Dermis blood vessel endothelial cell (primary cell): Measurements from ENCODE around the gene CSH2. TPM values are rescaled to one million over a fixed set of nuclear protein-coding genes. Genes with fewer than 3 reads are reported as not detected.
A peak's percentile ranks its signal among the peaks of the same experiment; 100 is the strongest.

Experiments
- DNase-seq: peaks from one replicate; pipeline ENCODE4 v3.0.0; 2010
- total RNA-seq: library from RNA; depleted of rRNA; stranded (reverse); fragments of >200 nt; gene quantifications from 2 replicates; pipeline ENCODE4 v1.2.3, GENCODE V29; 2014

Gene CSH2
- total RNA-seq, 1 donor from 2014 or later: not detected

GRCh38 chr17:63854709-63855108 is 18.8 kb downstream of the CSH2 start:
- DNase-seq: no peak

GRCh38 chr17:63853260-63853659 is 20.2 kb downstream of the CSH2 start:
- no peak for DNase-seq

GRCh38 chr17:63850401-63850800 is 23.1 kb downstream of the CSH2 start:
- no peak for DNase-seq

- peak; percentile 92 for DNase-seq
These were observed 24.4 kb downstream of the CSH2 start for GRCh38 chr17:63848834-63849689.

GRCh38 chr17:63847525-63848249 is 25.8 kb downstream of the CSH2 start:
- DNase-seq: no peak

- no peak for DNase-seq
These were observed 28.0 kb downstream of the CSH2 start for GRCh38 chr17:63845509-63845908.

- DNase-seq: no peak
These were observed 29.4 kb downstream of the CSH2 start for GRCh38 chr17:63843910-63844677.

- peak; percentile 81 for DNase-seq
These were observed 30.0 kb downstream of the CSH2 start for GRCh38 chr17:63843387-63843888.

GRCh38 chr17:63842540-63843386 is 30.7 kb downstream of the CSH2 start, which contains the start of gene SMARCD2:
TSS of gene SMARCD2 (minus strand) at chr17:63842685. CDS start at chr17:63842674, 11 bp downstream.
- peak; percentile 99 for DNase-seq

- no peak for DNase-seq
These were observed 31.3 kb downstream of the CSH2 start for GRCh38 chr17:63842173-63842539.

- peak; percentile 57 for DNase-seq
These were observed 31.9 kb downstream of the CSH2 start for GRCh38 chr17:63841350-63842172.

- DNase-seq: no peak
These were observed 32.7 kb downstream of the CSH2 start for GRCh38 chr17:63840591-63841349.

GRCh38 chr17:63838631-63839171 is 34.8 kb downstream of the CSH2 start:
- no peak for DNase-seq

GRCh38 chr17:63837962-63838600 is 35.4 kb downstream of the CSH2 start:
- DNase-seq: no peak

GRCh38 chr17:63837480-63837879 is 36.0 kb downstream of the CSH2 start:
- no peak for DNase-seq

- no peak for DNase-seq
These were observed 36.7 kb downstream of the CSH2 start for GRCh38 chr17:63836811-63837210.

GRCh38 chr17:63835167-63835720 is 38.2 kb downstream of the CSH2 start:
- no peak for DNase-seq

- DNase-seq: peak; percentile 92
These were observed 38.9 kb downstream of the CSH2 start for GRCh38 chr17:63834431-63835166.
